B cell (primary cell): ENCODE measurements around the gene AKAP6.

Source experiments
- CTCF ChIP-seq: fragments of 200-600 bp; IDR thresholded peaks from one replicate; pipeline ENCODE4 v1.8.0; 2022; ENCODE audit warnings: antibody characterized with exemption, mild to moderate bottlenecking
- EZH2 ChIP-seq: IDR thresholded peaks from 2 replicates; pipeline ENCODE4 v1.6.1; 2012; ENCODE audit warnings: borderline replicate concordance, low read depth, mild to moderate bottlenecking, moderate library complexity, low read length; ENCODE audit not compliant: insufficient read depth, poor library complexity, severe bottlenecking

- TF ChIP-seq CTCF: no peak
- TF ChIP-seq EZH2: no peak
These were observed 402.2 kb downstream of the AKAP6 start for GRCh38 chr14:32731249-32731648.
